Right hindlimb (tissue), 1 donor: ENCODE measurements around the gene DLEU7.

Source experiments
- DNase-seq: peaks from one replicate; pipeline ENCODE4 v3.0.0-alpha.2; 2018

DLEU7 gene

DNA sequence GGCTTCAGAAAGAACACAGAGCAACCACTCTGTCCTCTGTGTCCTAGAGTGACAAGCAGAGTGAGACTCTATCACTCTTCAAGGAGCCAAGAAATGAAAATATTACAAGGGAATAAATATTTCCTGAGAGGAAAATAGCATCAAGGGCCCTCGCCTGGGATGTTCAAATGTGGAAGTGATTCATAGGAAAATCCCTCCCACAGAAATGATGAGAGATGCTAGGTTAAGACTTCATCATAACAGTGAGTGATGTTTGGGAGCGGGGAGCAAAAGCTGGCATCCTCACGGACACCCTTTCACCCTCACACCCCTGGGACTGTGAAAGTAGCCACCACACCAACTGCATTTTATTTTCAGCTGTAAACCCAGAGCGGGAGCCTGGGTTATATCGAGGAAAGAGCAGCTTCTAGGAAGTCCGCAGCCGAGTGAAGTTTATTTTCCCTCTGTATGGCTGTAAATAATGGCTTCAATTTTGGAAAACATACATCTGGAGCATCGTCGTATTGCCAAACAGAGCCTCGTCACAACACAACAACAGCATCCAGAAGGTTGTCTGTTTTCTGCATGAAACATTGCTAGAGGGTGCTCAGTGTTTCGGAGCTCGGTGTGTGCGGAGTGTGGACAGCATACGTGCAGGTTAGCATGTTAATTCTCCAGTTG is 54.8 kb downstream of the DLEU7 start:
- no peak for DNase-seq

DNA sequence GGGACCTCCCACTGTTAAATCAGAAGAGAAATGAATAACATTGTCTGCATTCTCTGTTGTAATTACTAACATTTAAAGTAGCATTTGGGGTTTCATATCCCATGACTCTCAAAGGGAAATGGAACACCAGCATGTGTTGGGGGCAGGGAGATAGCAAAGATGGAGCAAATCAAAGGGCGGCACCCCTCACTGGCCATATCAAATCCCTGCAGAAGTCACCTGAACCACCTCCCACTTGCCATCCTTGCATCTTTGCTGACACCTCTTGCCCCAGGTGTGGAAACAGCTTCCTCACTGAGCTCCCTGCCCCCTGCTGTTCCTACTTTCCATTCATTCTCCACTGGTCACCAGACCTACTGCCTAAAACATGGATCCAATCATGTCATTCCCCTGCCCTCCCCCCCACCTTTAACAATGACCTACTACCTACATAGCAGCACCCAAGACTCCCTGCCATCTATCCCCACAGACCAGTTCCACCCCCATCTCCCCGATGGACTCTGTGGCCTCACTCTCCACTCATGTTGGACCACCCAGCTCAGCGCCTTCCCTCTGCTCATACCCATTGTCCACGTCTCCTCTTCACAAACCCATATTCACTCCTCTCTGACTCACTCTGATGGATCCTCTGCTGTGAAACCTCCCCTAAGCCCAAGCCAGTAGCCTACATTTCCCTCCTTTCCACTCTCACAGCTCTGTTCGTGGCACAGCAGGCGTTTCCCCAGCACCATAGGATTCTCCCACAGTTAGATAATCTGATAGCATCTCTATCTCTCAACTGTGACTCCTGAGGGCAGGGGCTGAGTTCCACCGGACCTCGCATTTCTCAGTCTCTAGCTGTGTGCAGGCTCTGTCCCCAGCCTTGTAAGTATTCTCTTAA is 55.9 kb downstream of the DLEU7 start:
- DNase-seq, result no peak

DNA sequence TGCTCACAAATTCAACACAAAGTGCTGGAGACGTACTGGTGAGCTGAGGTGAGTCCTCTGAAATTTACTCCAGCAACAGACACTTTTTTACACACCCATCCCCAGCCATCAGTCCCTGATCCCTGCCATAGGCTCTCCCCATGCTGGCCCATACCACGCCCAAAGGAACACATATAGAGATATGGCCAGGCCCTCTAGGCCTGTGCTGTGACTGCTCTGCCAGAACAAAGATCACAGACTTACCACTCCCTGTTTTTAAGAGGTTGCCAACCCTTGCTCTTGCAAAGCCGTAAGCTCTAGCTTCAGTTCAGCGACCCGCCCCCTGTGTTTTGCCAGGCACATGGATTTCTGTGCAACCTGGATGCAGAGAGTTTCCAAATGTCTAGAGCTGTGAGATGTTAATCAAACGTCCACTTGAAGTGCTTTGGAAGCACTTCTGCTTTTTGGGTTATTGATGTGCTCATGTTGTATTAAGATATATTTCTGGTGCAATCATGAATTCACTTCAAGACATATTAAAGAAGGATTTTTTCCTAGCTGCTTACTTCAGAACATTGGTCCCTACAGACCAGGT is 59.7 kb downstream of the DLEU7 start:
- no peak for DNase-seq

DNA sequence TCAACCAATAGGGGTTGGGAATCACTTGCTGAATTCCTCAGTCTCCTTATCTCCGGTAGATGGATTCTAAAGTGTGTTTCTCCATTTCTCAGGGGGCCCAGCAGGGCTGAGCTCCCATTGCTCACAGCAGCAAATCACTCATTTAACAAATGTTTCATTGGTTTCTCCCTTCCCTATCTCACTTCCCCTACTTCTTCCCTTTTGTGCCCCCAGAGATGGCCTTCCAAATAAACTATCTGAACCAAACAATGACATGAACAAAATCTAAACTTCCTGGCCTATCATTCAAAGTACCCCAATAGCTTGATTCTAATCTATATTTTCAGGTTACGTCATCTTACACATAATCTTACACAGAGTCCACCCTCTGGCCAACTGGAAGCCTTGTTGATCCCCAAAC is 60.4 kb downstream of the DLEU7 start:
- DNase-seq, result no peak

DNA sequence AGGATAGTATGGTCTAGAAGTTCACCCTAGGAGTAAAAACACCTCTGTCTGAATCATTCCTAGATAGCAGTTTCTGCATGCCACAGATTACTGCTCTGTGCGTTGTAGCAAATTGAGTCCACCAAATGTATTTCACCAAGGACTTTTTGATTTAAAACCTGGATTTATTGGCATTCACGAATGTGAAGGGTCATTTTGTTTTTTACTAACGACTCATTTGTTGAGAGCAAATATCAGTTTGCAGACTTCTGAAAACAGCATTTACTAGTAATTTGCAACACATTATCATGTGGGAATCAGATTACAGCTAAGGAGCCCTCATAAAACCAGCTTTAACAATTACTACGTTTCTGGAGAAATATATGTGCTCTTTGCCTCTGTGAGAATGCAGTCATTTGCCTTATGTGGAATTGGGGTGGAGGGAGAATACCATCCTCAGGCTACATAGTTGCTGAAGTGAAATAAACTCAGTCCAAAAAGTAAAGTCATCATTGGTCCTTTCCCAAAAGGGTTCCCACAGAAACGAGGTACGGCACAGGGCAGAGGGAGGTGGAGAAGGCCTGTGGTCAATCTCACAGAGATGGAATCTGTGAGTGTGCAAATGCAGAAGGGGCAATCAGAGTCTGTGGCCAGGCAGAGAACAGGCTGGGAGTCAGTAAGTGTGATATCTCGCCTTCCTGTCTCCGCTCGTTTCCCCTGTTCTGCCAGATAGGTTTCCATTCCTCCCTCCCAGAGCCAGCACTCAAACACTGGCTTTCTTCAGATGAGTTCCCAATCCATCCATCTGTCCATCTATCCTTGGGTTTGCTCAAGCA is 63.1 kb downstream of the DLEU7 start:
- DNase-seq, result no peak

DNA sequence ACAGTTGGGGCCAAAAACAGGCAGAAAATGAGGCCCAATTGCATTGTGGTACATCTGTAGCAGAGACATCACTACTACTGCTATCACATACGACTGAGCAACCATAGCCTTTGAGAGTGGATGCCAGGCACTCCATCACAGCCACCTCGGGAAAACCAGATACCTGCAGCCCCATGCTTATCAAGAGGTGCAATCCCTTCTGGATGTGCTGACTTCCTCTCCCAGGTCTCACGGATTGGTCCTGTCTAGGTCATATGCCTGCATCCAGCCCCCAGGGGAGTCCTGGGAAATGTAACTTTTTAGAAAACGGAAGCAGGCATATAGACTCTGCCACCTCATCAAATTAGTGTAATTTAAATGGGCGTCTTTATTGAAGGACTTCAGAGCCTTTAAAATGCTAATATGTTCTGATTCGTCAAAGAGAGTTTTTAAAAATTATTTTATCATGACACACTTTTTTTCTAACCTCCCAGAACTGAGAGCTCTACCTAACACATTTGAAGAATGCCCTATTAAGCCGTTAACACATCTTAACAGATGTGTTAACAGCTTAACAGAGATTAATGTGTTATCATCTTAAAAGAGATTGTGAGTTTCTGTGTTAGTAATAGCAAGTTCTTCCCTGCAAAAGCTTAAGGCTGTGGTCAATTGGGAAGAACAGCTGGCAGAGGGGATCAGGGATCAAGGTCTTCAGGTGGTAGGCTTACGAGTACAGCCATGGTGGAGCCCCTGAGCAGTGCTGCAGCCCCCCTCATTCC is 63.9 kb downstream of the DLEU7 start:
- DNase-seq, result no peak
